ENCODE results near the gene MRPS27. TPM values are rescaled to one million over a fixed set of nuclear protein-coding genes. Genes with fewer than 3 reads are reported as not detected.

MRPS27 gene
- total RNA-seq, 1 donor from 2014 or later, result 54.7 TPM

GRCh38 chr5:72347801-72348308 lies 27.8 kb upstream of the MRPS27 start:
- no peak for DNase-seq (ENCODE audit: low spot score, unreplicated experiment)
- no peaks in the 10 kb centered on the region for H3K27me3 Mint-ChIP-seq
- H3K36me3 Mint-ChIP-seq (ENCODE audit: insufficient read depth), result peaks cover 19% of the 10 kb centered on the region
- peaks cover 3% of the 10 kb centered on the region for H3K4me1 Mint-ChIP-seq (ENCODE audit: low read depth)
- H3K9me3 Mint-ChIP-seq (ENCODE audit: low read depth), result peaks cover 4% of the 10 kb centered on the region
- no peak overlapping the region for H3K27ac Mint-ChIP-seq
- H3K4me3 Mint-ChIP-seq (ENCODE audit: low read depth), result no peak overlapping the region
- TF ChIP-seq, protein P1, sequence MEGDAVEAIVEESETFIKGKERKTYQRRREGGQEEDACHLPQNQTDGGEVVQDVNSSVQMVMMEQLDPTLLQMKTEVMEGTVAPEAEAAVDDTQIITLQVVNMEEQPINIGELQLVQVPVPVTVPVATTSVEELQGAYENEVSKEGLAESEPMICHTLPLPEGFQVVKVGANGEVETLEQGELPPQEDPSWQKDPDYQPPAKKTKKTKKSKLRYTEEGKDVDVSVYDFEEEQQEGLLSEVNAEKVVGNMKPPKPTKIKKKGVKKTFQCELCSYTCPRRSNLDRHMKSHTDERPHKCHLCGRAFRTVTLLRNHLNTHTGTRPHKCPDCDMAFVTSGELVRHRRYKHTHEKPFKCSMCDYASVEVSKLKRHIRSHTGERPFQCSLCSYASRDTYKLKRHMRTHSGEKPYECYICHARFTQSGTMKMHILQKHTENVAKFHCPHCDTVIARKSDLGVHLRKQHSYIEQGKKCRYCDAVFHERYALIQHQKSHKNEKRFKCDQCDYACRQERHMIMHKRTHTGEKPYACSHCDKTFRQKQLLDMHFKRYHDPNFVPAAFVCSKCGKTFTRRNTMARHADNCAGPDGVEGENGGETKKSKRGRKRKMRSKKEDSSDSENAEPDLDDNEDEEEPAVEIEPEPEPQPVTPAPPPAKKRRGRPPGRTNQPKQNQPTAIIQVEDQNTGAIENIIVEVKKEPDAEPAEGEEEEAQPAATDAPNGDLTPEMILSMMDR (IDR thresholded peaks at IDR 0.05; ENCODE audit: unreplicated experiment), result no peak

- Mint-ChIP-seq H3K9me3 (ENCODE audit: low read depth) (peaks cover 4% of the 10 kb centered on the region), H3K36me3 (ENCODE audit: insufficient read depth) (peaks cover 22% of the 10 kb centered on the region), H3K27ac (no peak overlapping the region), H3K4me3 (ENCODE audit: low read depth) (no peak overlapping the region), H3K27me3 (no peaks in the 10 kb centered on the region), H3K4me1 (ENCODE audit: low read depth) (peaks cover 2% of the 10 kb centered on the region)
- DNase-seq (ENCODE audit: low spot score, unreplicated experiment), result no peak
- TF ChIP-seq, protein P1 (IDR thresholded peaks at IDR 0.05; ENCODE audit: unreplicated experiment), result no peak
These were observed 26.4 kb upstream of the MRPS27 start for GRCh38 chr5:72346398-72346797.

- H3K4me1 Mint-ChIP-seq (ENCODE audit: low read depth), result no peaks in the 10 kb centered on the region
- no peak overlapping the region for H3K4me3 Mint-ChIP-seq (ENCODE audit: low read depth)
- H3K36me3 Mint-ChIP-seq (ENCODE audit: insufficient read depth), result peaks cover 19% of the 10 kb centered on the region
- peaks cover 3% of the 10 kb centered on the region for H3K9me3 Mint-ChIP-seq (ENCODE audit: low read depth)
- DNase-seq (ENCODE audit: low spot score, unreplicated experiment), result no peak
- H3K27ac Mint-ChIP-seq, result peak overlapping the region; percentile 33
- TF ChIP-seq, protein P1 (IDR thresholded peaks at IDR 0.05; ENCODE audit: unreplicated experiment), result no peak
- H3K27me3 Mint-ChIP-seq, result no peaks in the 10 kb centered on the region
These were observed 18.7 kb upstream of the MRPS27 start for GRCh38 chr5:72338689-72339209.

- TF ChIP-seq, protein P1 (IDR thresholded peaks at IDR 0.05; ENCODE audit: unreplicated experiment), result no peak
These were observed 17.1 kb upstream of the MRPS27 start for GRCh38 chr5:72337159-72337558.

DNA sequence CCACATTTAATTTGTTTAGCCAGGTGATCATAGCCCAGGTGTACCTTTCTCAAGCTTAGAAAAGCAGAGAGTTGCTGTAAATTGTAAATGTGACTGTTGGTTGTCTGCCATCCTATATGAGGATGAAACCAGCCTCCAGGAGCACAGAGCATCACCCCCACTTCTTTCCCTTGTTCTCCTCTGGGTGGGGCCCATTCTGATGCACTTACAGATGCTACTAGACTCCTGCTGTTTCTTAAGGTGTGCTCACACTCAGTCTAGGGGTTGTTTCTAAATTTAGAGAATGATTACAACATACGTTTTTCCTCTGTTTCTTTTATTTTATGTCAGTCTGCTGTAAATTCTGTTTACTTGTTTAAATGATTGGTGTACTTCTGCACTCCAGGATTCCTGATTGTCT lies 10.7 kb upstream of the MRPS27 start:
- Mint-ChIP-seq H3K27ac (no peak overlapping the region), H3K36me3 (ENCODE audit: insufficient read depth) (peaks cover 17% of the 10 kb centered on the region), H3K9me3 (ENCODE audit: low read depth) (no peaks in the 10 kb centered on the region), H3K4me3 (ENCODE audit: low read depth) (no peak overlapping the region), H3K27me3 (no peaks in the 10 kb centered on the region), H3K4me1 (ENCODE audit: low read depth) (no peaks in the 10 kb centered on the region)
- TF ChIP-seq, protein P1 (IDR thresholded peaks at IDR 0.05; ENCODE audit: unreplicated experiment), result no peak
- DNase-seq (ENCODE audit: low spot score, unreplicated experiment), result no peak

More at GRCh38 chr5:72337159-72337558, 17.1 kb upstream of the MRPS27 start:
- Mint-ChIP-seq H3K27ac (no peak overlapping the region), H3K27me3 (no peaks in the 10 kb centered on the region), H3K36me3 (ENCODE audit: insufficient read depth) (peaks cover 11% of the 10 kb centered on the region), H3K4me1 (ENCODE audit: low read depth) (no peaks in the 10 kb centered on the region), H3K4me3 (ENCODE audit: low read depth) (no peak overlapping the region), H3K9me3 (ENCODE audit: low read depth) (no peaks in the 10 kb centered on the region)
- no peak for DNase-seq (ENCODE audit: low spot score, unreplicated experiment)

Data from progenitor cell of endocrine pancreas (in vitro differentiated cells).